Eye (tissue), 1 donor: ENCODE data around the gene PRR22.

Experiments
- DNase-seq: peaks from one replicate; pipeline ENCODE4 v3.0.0-alpha.2; 2015

The PRR22 gene

DNA sequence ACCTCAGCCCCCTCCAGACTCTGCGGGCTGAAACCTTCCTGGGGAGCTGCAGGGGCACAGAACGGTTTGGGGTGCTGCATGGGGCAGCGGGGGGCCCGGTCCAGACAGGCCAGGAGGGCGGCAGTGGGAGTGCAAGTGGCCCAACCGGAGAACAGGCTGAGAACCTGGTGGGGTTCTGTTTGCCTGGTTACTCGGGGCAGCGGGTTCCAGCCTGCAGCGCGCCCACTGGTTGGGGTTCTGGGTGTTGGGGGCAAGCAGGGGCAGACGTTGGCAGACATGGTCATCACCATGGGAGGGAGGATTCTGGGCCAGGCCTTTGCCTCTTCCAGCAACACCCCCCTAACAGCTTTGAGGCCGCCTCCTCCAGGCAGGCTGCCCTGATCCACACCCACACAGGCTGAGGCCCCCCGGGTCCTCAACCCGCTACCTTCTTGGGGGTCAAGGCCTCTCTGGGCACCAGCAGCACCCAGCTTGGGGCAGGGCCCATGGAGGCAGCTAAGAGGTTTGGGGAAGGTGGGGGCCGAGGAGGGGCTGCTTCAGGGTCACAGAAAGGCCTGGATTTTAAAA lies at the start of gene PRR22:
Gene PRR22 (minus strand): TSS at position 166 of the 567 bp plus-strand sequence. CDS start 86 bp downstream, at position 80.
- no peak for DNase-seq

DNA sequence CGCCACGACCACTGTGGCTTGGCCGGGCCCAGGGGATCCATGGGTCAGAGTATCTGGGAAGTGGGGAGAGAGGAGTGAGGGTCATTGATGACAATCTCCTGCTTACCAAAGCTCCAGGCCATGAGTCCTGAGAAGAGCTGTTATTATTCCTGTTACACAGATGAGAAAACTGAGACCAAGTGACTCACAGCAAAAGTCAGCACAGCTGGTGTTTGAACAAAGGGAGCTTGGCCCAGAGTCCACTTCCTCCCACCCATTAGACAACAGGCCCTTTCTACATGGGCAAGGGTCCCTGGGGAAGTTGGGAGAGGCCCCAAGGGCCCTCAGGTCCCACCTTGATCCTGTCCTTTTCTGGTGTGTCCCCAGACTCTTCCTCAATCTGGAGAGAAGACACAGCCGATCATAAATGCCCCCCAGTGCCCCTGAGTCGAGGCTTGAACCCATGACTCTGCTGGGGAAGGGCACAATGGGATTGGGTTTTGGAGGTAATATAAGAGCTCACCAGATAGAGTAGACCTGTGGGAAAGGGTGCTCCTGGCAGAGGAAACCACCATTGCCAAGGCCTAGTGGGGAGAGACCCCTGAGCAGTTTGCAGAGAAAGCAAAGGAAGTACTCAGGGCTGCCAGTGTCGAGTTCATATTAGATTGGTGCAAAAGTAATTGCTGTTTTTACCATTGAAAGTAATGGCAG lies 48.1 kb upstream of the PRR22 start:
- DNase-seq: no peak

DNA sequence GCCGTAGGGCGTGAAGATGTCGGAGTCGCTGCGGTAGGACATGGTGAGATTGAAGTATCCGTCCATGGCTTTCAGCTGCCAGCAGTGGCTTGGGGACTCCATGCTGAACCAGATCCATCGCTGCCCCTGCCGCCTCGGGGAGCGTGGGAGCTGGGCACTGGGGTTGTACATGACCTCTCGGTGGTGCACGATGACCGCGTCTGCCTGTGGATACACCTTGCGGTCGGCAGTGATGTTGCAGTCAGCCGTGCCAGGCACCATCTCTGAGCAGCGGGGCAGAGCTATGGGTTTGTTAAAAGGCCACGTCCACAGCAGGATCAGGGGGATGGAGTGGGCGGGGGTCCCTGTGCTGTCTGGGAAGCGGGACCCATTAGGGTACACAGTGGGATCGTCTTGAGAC lies 47.5 kb upstream of the PRR22 start:
- DNase-seq: no peak

DNA sequence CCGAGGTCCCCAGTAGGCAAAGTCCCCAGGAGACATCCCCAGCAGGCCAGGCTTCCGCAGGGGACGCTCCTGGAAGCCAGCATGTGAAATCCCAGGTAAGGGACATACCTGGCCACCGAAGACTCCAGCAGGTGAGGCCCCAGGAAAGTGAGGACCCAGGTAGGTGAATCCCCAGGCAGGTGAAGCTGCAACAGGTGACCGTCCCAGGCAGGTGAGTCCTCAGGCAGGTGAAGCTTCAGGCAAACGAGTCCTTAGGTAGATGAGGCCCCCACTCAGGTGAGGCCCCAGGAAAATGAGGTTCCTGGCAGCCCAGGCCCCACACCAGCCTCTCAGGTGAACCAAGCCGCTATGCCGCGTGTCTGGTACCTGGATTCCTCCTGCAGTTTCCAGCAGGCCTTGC lies 46.6 kb upstream of the PRR22 start:
- no peak for DNase-seq

DNA sequence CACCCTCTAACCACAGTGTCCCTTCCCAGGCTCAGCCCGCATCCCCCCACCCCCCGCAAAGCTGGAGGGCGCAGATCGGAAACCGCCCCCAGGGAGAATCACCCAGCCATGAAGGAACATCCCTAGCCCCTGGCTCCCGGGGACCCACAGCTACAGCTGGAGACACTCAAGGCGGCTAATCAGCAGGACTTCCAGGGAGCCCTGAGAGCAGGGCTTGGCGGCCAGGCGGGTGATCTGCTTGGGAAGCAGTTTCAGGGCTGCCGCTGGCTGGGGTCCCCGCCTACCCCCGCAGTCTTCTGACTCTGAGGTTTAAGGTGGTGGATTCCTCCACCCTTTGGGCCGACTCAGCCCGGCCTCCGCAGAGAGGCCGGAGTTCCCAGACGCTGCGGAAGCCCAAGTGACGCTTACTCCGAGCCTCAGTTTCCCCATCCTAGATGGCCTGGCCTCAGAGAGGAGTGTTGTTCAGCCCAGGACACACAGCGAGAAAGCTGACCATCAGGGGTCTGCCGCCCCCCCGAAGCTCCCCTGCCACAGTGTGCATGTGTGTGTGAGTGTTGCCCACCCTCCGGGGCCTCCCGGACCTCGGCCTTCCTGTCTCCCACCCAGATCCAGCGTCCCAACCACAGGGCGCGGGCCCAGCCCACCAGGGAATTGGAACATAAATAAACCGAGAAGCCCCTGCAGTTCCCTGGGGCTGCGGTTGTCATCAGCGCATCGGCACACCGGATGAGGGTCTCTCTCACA lies 45.2 kb upstream of the PRR22 start:
- DNase-seq: no peak

DNA sequence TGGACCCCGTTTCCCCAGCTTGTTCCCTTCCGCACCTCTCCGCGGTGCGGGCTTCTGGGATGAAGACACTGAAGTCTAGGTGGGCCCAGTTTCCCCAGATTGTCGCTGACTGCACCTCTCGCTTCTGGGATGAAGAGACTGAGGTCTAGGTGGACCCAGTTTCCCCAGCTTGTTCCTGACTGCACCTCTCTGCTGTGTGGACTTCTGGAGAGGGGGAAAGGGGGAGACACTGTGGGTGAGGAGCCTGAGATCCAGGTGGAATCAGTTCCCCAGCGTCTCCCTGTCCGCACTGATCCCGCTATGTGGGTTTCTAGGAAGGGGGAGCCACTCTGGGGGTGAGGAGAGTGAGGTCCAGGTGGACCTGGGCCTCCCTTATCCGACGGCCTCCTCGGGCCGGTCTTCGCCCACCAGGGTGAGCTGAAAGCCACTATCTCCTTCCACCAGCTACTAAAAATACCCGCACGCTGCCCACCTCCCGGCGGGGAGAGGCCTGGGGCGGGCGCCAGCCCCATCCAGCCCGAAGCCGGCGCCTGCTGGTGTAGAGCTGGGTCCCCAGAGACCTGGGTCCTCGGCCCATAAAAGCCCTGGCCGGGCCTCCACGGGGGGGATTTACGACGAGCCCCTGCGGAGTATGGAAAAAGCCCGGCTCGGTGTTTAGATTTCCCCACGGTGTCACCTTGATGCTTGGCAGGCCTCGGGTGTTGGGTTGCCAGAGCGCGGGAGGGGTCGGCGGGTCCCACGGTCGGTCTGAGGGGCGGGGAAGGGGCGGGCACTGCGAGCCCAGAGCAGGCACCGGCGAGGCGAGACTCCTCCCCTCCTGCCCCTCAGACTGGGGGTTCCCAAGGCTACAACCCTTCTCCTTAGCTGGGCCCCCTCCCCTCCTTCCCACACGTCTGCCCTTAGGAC lies 44.4 kb upstream of the PRR22 start:
- DNase-seq: peak; percentile 66

DNA sequence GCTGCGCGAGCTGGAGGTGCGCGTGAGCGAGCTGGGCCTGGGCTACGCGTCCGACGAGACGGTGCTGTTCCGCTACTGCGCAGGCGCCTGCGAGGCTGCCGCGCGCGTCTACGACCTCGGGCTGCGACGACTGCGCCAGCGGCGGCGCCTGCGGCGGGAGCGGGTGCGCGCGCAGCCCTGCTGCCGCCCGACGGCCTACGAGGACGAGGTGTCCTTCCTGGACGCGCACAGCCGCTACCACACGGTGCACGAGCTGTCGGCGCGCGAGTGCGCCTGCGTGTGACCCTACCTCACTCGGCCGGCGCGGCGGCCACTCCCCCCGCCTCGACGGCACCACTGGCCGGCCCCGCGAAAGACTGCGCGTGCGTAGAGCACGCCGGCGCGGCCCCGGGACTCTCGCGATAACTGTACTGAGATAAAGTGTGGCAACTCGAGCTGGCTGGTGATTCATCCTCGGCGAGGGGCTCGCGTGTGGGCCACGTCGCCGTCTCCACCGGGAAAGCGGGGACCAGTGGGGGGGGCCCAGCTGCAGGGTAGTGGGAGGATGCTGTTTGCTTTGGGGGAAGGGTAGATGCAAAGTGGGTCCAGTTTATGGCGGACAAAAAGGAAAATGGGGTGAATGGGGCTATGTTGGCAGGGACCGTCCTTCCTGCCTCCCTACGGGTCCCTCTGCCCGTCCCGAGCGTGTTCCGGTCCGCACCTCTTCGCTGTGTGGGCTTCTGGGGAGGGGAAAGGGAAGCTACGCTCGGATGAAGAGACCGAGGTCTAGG lies 43.5 kb upstream of the PRR22 start:
- DNase-seq: peak; percentile 98

DNA sequence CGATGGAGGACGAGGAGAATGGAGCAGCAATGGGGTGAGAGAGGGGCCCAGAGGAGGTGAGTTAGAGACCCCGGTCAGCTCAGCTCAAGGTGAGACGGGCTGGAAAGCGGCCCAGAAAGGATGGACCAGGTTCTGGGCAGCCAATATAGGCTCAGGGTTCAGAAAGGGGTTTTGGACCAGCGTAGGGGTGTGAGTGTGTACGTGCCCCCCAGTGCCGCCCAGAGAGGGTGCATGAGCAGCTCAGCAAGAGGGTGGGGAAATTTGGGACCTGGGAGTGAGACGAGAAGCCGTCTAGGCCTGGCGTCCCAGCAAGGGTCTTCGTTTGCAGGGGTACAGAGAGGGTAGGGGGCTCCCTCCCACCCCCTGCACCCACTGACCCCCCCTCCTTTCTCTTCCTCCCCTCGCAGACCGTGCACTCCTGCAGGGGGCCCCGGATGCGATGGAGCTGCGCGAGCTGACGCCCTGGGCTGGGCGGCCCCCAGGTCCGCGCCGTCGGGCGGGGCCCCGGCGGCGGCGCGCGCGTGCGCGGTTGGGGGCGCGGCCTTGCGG lies 42.9 kb upstream of the PRR22 start:
- DNase-seq: no peak

DNA sequence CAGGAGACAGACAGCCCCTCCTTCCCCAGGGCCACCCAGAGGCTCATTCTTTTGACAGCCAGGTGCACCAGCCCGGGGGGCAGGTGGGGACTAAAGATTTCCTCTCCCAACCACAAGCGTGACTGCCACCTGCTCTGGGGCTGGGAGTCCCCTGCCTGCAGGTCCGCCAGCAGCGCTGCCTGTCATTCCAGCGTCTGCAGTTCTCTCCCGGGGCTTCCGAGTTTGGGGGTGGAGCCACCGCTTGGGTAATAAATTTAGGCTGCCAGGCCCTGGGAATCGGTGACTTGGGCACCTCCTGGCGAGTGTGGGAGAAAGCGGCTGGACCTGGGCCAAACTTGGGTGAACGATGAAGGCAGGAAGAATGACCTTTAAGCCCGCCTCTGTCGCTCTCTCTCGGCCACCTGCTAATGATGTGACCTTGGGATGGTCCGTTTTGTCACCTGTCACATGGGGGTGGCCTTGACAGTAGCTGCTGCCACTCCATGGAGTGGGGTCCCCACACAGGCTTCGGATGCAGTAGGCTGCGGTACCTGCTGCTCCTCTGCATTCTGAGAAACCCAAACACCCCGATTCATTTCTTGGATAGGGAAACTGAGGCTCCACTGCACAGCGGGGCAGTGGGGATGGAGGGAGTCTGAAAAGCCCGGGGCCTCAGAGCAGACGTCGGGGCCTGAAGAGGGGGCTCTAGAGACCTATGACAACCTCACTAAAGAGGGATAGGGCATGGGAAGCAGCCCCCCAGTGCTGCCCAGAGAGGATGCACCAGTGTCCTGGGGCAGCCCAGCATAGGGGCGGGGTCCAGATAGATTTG lies 42.2 kb upstream of the PRR22 start:
- peak; percentile 62 for DNase-seq

DNA sequence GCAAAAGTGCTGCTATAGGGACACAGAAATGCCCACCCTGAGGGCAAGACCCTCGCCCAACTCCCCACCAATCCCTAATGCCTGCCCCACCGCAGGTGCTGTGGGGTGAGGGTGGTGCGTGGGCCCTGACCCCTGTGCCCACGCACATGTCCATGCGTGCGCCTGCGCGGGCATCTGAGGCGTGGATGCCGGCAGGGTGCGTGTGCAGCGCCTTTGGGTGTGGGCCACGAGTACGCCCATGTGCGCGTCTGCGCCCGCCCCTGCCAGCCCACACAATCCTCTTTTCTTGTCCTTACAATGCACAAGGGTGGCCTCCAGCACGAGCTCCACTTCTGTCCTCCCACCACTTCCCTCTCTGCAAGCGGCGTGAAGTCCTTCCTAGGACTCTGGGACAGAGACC lies 40.6 kb upstream of the PRR22 start:
- DNase-seq: no peak

DNA sequence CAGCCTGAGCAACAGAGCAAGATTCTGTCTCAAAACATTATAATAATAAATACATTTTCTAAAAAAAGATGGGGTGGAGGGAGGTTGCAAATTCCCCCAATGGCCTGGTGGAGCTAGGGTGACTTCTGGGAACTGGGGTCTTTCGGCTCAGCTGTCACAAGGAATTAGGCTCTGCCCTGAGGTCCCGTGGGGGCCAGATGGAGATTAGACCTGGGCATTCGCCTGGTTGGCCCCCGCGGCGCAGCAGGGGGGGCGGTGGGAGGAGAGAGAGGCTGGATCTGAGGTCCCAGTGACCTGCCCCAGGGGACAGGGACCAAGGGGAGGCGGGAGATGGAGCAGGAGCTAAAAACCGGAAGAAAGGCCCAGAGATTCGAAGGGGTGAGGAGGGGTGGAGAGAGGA lies 40.2 kb upstream of the PRR22 start:
- DNase-seq: peak; percentile 60

DNA sequence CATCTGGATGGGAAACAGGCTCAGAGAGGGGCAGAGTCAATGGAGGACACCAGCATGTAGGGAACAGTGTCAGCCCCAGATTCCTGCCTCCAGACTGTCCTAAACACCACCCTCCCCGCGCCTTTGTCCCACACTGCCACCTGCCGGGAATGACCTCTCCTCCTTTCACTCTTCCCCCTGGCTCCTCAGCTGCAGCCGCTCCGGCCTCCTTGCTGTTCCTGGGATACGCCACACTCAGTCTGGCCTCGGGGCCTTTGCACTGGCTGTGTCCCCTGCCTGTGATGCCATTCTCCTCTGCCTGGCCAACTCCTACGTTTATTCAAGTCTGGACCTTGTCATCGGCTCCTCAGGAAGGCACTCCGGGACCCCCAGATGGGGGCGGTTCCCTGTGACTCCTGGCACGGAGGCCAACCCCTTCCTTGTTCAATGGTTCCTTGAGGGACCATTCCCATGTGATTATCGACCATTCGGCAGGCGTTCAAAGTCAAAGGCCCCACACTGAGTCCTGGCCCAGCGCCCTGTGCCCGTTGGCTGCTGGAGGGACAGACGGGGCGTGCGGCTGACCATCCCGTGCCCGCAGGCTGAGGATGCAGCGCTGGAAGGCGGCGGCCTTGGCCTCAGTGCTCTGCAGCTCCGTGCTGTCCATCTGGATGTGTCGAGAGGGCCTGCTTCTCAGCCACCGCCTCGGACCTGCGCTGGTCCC lies 39.2 kb upstream of the PRR22 start:
- no peak for DNase-seq

DNA sequence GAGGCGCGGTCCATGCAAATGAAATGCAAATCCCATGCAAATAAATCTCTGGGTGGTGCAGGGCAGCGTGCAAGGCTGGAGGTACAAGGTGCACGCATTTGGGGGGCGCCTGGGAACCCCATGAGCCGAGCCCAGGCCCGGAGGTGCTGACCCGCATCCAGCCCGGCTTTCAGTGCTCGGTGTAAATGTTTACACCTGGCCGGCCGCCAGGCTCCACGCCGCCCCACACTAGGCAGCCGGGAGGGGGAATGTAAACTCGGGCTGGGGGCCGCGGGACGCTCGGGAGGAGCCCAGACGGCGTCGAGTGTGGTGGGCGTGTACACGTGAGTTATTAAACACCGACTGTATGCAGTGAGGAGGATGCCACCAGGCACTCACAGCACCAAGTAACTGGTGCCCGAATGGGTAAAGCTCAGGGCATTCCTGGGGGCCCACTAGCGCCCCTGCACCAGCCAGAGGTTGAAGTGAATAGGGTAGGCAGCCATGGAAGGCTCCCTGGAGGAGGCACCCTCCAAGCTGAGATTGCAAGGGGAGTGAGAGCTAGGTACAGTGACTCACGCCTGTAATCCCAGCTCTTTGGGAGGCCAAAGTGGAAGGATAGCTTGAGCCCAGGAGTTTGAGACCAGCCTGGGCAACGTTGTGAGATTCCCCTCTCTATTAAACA lies 37.8 kb upstream of the PRR22 start:
- DNase-seq: no peak

DNA sequence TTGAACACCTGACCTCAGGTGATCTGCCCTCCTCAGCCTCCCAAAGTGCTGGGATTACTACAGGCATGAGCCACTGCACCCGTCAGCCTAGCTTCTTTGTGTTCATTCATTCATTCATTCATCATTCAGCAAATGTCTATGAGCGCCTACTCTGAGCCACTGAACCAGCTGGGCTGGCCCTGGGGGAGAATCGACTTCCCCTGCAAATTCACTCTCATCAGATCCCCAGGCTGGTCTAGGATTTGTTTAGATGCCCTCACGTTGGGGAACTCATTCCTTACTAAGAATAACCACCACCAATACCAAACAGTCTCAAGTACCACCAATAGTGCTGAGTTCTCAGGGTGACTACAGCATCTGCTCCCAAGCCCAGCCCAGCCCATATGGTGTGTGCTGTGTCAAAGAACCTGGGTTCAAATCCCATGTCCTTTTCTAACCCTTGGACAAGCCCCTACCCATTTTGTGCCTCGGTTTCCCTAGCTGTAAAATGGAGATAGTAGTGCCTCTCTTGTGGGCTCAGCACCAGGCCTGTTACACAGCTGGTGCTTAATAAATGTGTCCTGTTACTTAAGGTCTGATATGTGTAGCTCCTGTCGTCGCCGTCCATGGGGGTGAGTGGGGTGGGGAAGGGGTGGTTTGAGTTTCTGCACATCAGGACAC lies 37.1 kb upstream of the PRR22 start:
- DNase-seq: no peak

DNA sequence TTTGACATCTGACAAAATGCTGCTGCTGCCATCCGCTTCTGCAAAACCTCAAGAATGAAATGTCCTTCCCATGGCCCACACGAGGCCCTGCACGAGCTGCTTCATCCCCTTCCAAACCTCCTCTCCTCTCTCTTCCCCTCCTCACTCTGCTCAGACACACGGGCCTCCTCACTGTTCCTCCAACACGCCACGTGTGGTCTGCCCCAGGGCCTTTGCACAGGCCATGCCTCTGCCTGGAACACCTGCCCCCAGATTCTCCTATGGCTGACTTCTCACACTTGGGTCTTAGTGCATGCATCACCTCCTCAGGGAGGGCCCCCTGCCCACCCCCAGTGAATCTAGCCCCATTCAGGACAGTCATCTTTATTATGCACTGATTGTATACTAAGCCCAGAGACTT lies 36.2 kb upstream of the PRR22 start:
- DNase-seq: no peak

DNA sequence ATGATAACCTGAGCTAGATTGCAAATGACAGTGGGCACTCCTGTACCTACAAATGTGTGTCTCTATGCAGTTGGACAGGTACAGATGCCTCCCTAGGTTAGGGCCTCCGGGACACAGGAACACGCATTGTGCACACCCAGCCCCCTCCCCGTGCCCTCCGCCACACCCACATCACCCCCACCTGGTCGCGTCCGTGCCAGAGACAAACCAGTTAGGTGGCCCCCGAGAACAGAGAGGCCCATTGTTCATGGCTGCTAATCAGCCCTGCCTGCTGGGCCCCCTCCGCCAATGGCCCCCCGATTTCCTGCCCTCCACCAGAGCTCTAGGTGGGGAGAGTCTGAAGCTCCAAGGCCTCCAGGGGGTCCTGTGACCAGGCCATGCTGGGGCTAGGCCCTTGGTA lies 34.0 kb upstream of the PRR22 start:
- DNase-seq: no peak

DNA sequence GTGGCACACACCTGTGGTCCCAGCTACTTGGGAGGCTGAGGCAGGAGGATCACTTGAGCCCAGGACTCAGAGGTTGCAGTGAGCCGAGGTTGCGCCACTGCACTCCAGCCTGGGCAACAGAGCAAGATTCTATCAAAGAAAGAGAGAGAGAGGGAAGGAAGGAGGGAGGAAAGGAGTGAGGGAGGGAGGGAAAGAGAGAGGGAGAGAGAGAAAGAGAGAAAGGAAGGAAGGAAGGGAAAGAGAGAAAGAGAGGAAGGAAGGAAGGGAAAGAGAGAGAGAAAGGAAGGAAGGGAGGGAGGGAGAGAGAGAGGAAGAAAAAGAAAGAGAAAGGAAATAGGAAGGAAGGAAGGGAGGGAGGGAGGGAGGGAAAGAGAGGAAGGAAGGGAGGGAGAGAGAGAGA lies 32.7 kb upstream of the PRR22 start:
- DNase-seq: no peak

DNA sequence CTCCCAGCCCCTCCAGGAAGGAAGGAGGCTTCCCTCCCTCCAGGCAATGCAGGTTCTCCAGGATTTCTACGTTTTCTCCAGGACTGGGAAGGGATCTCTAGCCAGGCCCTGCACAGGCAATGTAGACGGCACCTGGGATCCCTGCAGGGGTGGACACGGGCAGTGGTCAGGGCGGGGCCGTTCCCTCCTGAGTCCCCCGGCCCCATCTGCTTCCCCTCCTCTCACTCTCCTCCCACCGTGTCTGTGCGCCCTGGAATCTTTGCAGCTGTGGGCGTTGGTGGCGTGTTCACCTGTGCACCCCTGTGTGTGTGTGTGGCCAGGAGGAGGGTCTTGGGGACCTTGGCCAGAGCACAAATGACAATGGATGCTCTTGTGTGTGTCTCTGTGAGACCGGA lies 30.3 kb upstream of the PRR22 start:
- DNase-seq: no peak

DNA sequence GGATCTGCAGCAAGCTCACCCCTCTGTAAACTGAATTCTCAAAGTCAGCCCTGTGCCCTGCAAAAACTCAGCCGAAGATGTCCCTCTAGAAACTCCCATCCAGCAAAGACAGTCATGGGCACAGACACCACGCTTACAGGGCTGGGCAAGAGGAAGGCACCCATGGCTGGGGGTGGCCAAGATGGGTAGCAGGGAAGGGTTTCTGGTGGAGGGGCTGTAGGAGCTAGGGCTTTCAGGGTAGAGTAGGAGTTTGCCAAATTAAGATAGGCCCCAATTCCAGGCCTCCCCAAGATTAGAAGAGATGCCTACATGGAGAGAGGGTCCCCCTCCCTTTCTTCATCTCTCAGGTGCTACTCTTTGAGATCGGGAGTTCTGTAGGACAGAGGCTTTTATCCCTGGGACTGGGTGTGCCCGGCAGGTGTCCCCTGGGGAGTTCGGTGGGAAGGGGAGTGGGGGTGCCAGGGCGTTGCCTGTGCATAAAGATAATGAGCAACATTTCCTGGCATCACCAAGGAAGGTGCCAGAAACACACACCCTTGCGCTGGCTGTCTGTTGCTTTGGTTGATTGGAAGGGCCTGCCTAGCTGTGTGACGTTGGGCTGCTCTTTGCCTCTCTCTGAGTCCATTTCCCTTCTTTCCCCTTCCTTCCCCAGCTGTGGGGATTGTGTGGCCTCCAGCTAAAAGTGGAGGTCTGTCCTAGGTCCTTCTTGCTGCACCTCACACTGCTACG lies 29.7 kb upstream of the PRR22 start:
- DNase-seq: no peak
